Measurements from ENCODE around the gene PRKD1. TPM values are rescaled to one million over a fixed set of nuclear protein-coding genes. Genes with fewer than 3 reads are reported as not detected.

The PRKD1 gene
- not detected for total RNA-seq

DNA sequence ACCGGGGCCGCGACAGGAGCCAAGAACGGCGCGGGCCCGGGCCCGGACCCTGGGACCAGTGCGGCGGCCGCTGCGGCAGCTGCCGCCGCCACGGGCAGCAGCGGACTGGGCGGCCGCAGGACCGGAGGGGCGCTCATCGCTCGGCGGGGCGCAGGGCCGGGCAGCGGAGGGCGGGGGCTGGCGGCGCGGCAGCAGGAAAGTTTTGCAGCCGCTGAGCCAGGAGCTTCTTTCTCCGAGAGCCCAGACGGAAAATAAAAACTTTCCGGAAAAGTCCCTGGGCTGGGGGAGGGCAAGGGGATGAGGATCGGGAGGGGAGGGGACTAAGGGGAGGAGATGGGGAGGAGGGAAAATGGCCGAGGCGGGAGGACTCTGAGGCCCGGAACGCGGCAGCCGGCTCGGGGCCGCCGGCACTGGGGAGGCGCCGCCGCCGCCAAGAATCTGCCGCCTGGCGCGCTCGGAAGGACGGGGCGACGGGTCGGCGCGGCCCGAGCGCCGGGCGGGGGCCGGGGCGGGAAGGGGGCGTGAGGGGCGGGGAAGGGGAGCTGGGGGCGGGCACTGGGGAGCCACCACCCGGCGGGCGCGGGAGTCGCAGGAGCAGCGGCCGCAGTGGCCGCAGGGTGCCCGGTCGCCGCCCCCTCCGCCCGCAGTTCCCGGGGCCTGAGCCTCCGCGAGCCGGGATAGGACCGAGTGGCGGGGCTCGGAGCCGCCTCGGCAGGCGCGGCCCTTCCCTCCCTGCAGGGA lies at the start of gene PRKD1:
Gene PRKD1, minus strand, starts transcription at position 472 of the 741 bp plus-strand sequence.
- peaks cover 8 to 14% of the 10 kb centered on the region in 2 donors for H3K36me3 Mint-ChIP-seq
- peaks cover 0 to 5% of the 10 kb centered on the region in 2 donors for H3K9me3 Mint-ChIP-seq
- H3K27ac Mint-ChIP-seq = no peak within 1 kb of the TSS
- ATAC-seq (peak in 1 of 2 donors; percentile 48), DNase-seq (ENCODE audit: low spot score in 2 of 2) (no peak)

DNA sequence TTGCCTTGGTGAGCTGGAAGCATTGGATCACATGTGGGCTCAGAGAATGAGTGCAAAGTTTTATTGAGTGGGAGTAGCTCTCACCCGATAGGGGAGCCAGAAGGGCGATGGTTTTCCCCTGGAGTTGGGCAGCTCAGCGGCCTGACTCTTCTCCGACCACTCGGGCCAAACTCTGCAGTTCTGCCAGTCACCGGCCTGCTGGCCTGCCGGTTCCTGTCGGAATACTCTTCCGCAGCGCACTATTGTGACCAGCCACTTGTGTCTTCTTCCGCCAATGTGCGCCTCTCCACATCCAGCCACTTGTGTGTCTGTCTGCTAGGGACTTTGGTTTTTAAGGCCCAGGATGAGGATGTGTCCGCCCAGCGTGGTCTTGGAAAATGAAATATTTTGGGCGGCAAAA lies 43.5 kb upstream of the PRKD1 start:
- Mint-ChIP-seq H3K27ac (no peak overlapping the region), H3K36me3 (peaks cover 0 to 10% of the 10 kb centered on the region in 2 donors), H3K9me3 (peaks cover 23 to 24% of the 10 kb centered on the region in 2 donors)
- DNase-seq (ENCODE audit: low spot score in 2 of 2) (no peak), ATAC-seq (no peak)

GRCh38 chr14:29955087-29955486 lies 27.4 kb upstream of the PRKD1 start:
- H3K27ac Mint-ChIP-seq = no peak overlapping the region
- peaks cover 0 to 2% of the 10 kb centered on the region in 2 donors for H3K36me3 Mint-ChIP-seq
- peaks cover 19 to 35% of the 10 kb centered on the region in 2 donors for H3K9me3 Mint-ChIP-seq
- DNase-seq (ENCODE audit: low spot score in 2 of 2) (no peak), ATAC-seq (no peak)

DNA sequence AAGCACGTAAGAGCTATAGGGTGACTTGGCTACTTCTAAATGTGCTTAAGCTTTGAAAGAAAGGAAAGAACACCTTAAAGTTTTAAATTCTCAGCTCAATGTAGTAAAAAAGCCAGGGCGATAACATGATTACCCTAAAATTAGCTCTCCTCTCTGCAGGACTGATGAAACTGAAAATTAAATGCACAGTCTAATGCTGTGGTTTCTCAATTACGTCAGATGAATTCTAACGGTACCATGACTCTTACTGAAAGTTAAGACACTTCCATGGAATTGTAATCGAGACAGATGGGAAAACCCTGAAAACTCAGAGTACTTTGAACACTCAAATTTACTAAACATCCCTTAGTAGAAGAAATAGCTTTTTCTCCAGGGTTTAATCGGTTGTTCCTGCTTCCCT lies 25.9 kb upstream of the PRKD1 start:
- Mint-ChIP-seq H3K36me3 (no peaks in the 10 kb centered on the region), H3K27ac (no peak overlapping the region), H3K9me3 (peaks cover 16 to 31% of the 10 kb centered on the region in 2 donors)
- ATAC-seq = no peak
- no peak for DNase-seq (ENCODE audit: low spot score in 2 of 2)

DNA sequence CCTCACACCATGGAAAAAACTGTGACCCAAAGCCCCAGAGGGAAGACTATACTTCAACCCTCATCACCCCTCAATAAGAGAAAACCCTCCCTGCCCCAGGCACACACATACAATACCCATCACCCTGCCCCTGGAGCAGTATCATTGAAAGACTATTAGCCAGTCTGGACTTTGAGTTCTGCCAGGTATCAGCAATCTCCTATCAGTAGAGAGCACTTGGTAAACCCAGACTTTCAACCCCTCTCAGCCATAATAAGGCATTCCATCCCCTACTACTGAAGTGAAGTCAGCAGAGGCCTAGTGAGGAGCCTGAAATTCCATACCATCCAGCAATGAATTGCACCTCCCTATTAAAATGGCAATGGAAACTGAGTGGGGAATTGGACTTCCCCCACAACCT lies 16.4 kb upstream of the PRKD1 start:
- peaks cover 5 to 30% of the 10 kb centered on the region in 2 donors for H3K36me3 Mint-ChIP-seq
- H3K9me3 Mint-ChIP-seq = peaks cover 16 to 39% of the 10 kb centered on the region in 2 donors
- ATAC-seq = no peak
- DNase-seq (ENCODE audit: low spot score in 2 of 2) = no peak
- H3K27ac Mint-ChIP-seq = no peak overlapping the region

DNA sequence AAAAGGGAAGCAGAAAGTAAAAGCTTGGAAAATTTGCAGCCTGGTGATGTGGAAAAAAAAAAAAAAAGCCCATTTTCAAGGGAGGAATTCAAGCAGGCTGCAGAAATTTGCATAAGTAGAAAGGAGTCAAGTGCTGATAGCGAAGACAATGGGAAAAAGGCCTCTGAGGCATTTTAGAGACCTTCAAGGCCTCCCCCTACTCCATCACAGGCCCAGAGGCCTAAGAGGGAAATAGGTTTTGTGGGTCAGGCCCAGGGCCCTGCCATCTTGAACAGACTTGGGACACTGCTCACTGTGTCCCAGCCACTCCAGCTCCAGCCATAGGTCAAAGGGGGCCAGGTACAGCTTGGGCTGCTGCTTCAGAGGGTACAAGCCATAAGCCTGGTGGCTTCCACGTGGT lies 13.8 kb upstream of the PRKD1 start:
- H3K36me3 Mint-ChIP-seq = peaks cover 5 to 27% of the 10 kb centered on the region in 2 donors
- H3K9me3 Mint-ChIP-seq = peaks cover 16 to 36% of the 10 kb centered on the region in 2 donors
- DNase-seq (ENCODE audit: low spot score in 2 of 2) (no peak), ATAC-seq (no peak)
- H3K27ac Mint-ChIP-seq = no peak overlapping the region

DNA sequence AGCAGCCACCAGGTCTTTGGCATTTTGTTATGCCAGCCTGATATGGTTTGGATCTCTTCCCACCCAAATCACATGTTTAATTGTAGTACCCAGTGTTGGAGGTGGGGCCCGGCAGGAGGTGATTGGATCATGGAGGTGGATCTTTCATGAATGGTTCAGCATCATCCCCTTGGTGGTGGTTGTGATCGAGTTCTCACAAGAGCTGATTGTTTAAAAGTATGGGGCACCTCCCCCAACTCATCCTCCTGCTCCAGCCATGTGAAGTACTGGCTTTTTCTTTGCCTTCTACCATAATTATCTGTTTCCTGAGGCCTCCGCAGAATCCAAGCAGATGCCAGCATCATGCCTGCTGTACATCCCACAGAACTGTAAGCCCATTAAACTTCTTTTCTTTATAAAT lies 12.8 kb upstream of the PRKD1 start:
- H3K36me3 Mint-ChIP-seq = peaks cover 5 to 23% of the 10 kb centered on the region in 2 donors
- H3K9me3 Mint-ChIP-seq = peaks cover 16 to 33% of the 10 kb centered on the region in 2 donors
- H3K27ac Mint-ChIP-seq = no peak overlapping the region
- no peak for ATAC-seq
- no peak for DNase-seq (ENCODE audit: low spot score in 2 of 2)

GRCh38 chr14:29937116-29937515 lies 9.5 kb upstream of the PRKD1 start:
- DNase-seq (ENCODE audit: low spot score in 2 of 2) = no peak
- Mint-ChIP-seq H3K36me3 (peaks cover 5 to 8% of the 10 kb centered on the region in 2 donors), H3K27ac (no peak overlapping the region), H3K9me3 (peaks cover 1 to 11% of the 10 kb centered on the region in 2 donors)
- ATAC-seq = no peak

DNA sequence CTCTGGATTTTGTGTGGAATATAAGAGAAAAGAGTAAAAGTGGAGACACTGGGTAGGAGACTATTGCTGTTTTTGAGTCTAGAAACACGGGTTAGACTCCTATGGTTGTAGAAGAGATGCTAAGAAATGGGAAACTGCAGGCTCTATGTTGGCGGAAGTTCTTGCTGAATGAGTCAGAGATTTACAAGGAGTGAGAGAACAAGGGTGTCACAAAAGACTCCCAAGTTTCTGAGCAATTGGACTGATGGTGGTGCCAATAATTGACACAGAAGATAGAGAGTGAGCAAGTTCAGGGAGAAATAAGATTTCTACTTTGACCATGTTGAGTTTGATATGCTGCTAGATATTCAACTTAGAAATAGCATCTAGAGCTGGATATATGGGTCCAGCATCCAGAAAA lies 2.6 kb upstream of the PRKD1 start:
- Mint-ChIP-seq H3K27ac (no peak overlapping the region), H3K9me3 (peaks cover 0 to 5% of the 10 kb centered on the region in 2 donors), H3K36me3 (peaks cover 8 to 14% of the 10 kb centered on the region in 2 donors)
- DNase-seq (ENCODE audit: low spot score in 2 of 2) (no peak), ATAC-seq (no peak)

GRCh38 chr14:29928117-29928640 lies 532 bp upstream of the PRKD1 start:
- Mint-ChIP-seq H3K9me3 (peaks cover 0 to 5% of the 10 kb centered on the region in 2 donors), H3K36me3 (peaks cover 8 to 14% of the 10 kb centered on the region in 2 donors), H3K27ac (no peak overlapping the region)
- ATAC-seq (no peak), DNase-seq (ENCODE audit: low spot score in 2 of 2) (no peak)

DNA sequence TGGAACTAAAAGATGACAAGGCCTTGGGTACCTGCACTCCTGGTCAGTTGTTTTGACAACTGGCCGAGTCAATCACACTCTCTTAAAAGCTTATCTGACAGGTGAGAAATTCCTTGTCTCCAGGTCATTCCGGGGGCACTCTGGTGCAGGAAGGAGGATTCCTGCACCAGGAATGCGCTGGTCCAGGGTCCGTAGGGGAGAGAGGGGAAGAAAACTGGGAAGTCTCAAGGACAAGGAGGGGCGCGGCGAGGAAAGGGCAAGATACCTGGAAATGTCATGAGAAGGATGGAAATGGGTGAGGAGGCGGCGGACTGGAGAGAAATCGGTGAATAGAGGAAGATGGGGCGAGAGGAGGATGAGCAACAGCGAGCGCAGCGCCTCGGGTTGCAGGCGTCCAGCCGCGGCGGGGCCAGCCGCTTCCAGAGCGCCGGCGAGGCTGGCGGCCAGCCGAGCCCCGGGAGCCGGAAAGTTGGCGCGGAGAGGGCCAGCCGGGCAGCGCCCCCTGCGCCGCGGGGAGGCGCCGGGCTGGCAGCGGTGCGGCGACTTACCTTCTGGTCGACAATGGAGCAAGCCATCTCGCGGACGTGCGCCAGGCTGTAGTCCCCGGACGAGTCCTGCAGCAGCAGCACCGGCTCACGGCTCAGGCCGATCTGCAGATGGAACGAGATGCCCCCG lies 809 bp downstream of the PRKD1 start:
- H3K27ac Mint-ChIP-seq = no peak overlapping the region
- peaks cover 0 to 5% of the 10 kb centered on the region in 2 donors for H3K9me3 Mint-ChIP-seq
- ATAC-seq (peak in 1 of 2 donors; percentile 40), DNase-seq (ENCODE audit: low spot score in 2 of 2) (no peak)
- H3K36me3 Mint-ChIP-seq = peaks cover 8 to 14% of the 10 kb centered on the region in 2 donors

- DNase-seq (ENCODE audit: low spot score in 2 of 2) = no peak
- H3K9me3 Mint-ChIP-seq = peaks cover 0 to 5% of the 10 kb centered on the region in 2 donors
- peaks cover 8 to 14% of the 10 kb centered on the region in 2 donors for H3K36me3 Mint-ChIP-seq
- no peak overlapping the region for H3K27ac Mint-ChIP-seq
- no peak for ATAC-seq
Measured at GRCh38 chr14:29926228-29926627, 1.4 kb downstream of the PRKD1 start.

GRCh38 chr14:29925736-29926135 lies 1.9 kb downstream of the PRKD1 start:
- H3K9me3 Mint-ChIP-seq = peaks cover 0 to 5% of the 10 kb centered on the region in 2 donors
- ATAC-seq (no peak), DNase-seq (ENCODE audit: low spot score in 2 of 2) (no peak)
- no peak overlapping the region for H3K27ac Mint-ChIP-seq
- peaks cover 8 to 14% of the 10 kb centered on the region in 2 donors for H3K36me3 Mint-ChIP-seq

DNA sequence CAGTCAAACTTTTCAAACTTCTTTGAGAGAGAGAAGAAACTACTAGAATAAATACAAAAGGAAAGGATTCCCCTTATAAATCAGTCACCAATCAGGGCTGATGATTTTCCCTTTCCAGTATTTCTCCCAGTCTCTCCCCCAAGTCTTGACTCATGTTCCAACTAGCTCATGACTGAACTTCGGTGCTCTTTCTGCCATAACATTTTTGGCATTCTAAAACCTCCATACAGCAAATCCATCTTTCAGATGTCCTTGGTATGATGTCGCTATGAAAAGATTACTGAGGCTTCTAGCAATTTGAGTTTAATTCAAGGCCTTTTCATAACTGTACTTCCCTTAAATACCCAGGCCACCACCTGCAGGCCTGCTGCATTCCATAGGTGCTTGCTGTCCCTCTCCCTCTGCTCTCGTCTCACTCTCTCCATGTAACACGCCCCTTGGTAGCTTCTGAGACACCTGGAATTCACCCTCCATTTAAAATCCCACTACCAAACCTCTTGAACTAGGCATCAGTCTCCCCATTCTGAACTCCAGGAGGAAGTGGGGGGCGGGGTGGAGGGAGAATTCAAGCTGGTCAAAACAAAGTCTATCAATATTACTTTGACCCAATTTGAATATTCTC lies 2.4 kb downstream of the PRKD1 start:
- ATAC-seq = no peak
- H3K9me3 Mint-ChIP-seq = peaks cover 0 to 5% of the 10 kb centered on the region in 2 donors
- peaks cover 8 to 14% of the 10 kb centered on the region in 2 donors for H3K36me3 Mint-ChIP-seq
- H3K27ac Mint-ChIP-seq = no peak overlapping the region
- no peak for DNase-seq (ENCODE audit: low spot score in 2 of 2)

- ATAC-seq (no peak), DNase-seq (ENCODE audit: low spot score in 2 of 2) (no peak)
- H3K27ac Mint-ChIP-seq = no peak overlapping the region
- peaks cover 8% of the 10 kb centered on the region in 2 donors for H3K9me3 Mint-ChIP-seq
- no peaks in the 10 kb centered on the region for H3K36me3 Mint-ChIP-seq
Measured at GRCh38 chr14:29919845-29920244, 7.8 kb downstream of the PRKD1 start.

DNA sequence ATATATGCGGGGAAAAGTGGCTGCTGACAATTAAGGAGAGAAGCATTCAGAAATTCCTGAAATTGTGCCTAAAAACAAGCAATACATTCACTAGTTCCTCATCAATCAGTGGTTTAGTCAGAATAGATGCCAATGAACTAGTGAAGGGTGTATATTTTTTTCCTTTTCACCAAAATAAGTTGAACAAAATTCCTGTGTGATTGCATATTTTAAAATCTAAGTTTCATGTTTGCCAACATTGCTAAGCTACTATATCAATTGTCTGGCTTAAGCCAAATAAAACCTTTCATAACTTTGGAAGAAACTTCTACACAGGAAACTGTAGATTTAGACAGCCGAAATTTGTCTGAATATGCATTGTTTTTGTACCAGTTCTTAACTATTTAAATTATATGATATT lies 8.7 kb downstream of the PRKD1 start:
- DNase-seq (ENCODE audit: low spot score in 2 of 2) = no peak
- peaks cover 8% of the 10 kb centered on the region in 2 donors for H3K9me3 Mint-ChIP-seq
- no peaks in the 10 kb centered on the region for H3K36me3 Mint-ChIP-seq
- ATAC-seq = no peak
- H3K27ac Mint-ChIP-seq = no peak overlapping the region

- Mint-ChIP-seq H3K36me3 (no peaks in the 10 kb centered on the region), H3K9me3 (peaks cover 4 to 8% of the 10 kb centered on the region in 2 donors), H3K27ac (no peak overlapping the region)
- ATAC-seq (no peak), DNase-seq (ENCODE audit: low spot score in 2 of 2) (no peak)
Measured at GRCh38 chr14:29913566-29913965, 14.1 kb downstream of the PRKD1 start.
